Measurements from ENCODE around the gene ARF1.

DNA sequence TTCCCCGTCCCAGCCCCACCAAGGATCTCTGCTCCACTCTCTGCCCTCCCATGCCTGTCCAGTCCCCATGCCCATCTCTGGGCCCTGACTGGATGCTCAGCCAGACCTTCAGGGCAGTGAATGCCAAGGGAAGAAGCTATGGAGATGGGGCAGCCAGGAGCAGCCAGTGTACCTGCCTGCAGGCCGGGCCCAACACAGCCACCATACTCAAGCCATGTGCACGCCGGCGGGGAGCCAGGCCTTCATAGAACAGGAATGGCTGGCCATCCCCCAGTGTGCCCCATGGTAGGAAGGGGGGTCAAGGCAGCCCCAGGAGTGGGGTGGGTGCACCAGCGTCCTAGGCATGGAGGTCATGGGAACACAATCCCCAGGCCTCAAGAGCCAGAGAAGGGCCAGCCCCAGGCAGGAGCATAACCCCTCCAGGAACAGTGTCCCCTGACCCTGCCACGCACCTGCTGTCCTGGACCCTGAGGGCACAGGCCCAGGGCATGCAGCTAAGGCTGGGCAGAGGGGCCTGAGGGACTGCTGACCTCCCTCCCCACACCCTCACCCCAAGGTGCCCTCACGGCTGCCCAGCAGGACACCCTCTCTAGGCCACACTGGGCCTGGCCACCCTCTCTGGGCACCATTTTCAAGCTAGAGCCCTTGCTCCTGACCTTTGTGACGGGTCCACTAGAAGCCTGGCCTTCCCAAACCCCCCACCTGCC, 20.3 kb upstream of the ARF1 start:
- TF ChIP-seq, protein P1, sequence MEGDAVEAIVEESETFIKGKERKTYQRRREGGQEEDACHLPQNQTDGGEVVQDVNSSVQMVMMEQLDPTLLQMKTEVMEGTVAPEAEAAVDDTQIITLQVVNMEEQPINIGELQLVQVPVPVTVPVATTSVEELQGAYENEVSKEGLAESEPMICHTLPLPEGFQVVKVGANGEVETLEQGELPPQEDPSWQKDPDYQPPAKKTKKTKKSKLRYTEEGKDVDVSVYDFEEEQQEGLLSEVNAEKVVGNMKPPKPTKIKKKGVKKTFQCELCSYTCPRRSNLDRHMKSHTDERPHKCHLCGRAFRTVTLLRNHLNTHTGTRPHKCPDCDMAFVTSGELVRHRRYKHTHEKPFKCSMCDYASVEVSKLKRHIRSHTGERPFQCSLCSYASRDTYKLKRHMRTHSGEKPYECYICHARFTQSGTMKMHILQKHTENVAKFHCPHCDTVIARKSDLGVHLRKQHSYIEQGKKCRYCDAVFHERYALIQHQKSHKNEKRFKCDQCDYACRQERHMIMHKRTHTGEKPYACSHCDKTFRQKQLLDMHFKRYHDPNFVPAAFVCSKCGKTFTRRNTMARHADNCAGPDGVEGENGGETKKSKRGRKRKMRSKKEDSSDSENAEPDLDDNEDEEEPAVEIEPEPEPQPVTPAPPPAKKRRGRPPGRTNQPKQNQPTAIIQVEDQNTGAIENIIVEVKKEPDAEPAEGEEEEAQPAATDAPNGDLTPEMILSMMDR (IDR thresholded peaks at IDR 0.05): no peak
- no peak for TF ChIP-seq POLR2AphosphoS5 (IDR thresholded peaks at IDR 0.05; ENCODE audit: insufficient read depth in 1 of 2, low read depth in 1 of 2)
